ENCODE measurements around the gene PLEKHG5. TPM values are rescaled to one million over a fixed set of nuclear protein-coding genes. Genes with fewer than 3 reads are reported as not detected.

The PLEKHG5 gene
- total RNA-seq, 1 donor from 2014 or later, result 17.9 TPM

Other genes starting within 250 kb of the PLEKHG5 start
- not detected in 2 replicates for gene HES3, start 247.5 kb downstream of the PLEKHG5 start, total RNA-seq
- gene GPR153, start 230.6 kb downstream of the PLEKHG5 start, total RNA-seq, result 1.7 and 3.0 TPM in 2 replicates
- gene ACOT7, start 97.9 kb downstream of the PLEKHG5 start, total RNA-seq, result 10.7 and 25.1 TPM in 2 replicates
- gene HES2, start 71.7 kb downstream of the PLEKHG5 start, total RNA-seq, result 7.3 and 19.8 TPM in 2 replicates
- 0.20 and 0.65 TPM in 2 replicates for gene ESPN, start 66.9 kb downstream of the PLEKHG5 start, total RNA-seq
- gene TNFRSF25, start 25.5 kb downstream of the PLEKHG5 start, total RNA-seq, result 3.3 and 5.2 TPM in 2 replicates
- gene NOL9, start 62.8 kb upstream of the PLEKHG5 start, total RNA-seq, result 12.9 and 15.1 TPM in 2 replicates
- gene TAS1R1, start 63.6 kb upstream of the PLEKHG5 start, total RNA-seq, result not detected in 2 replicates
- 7.4 and 10.7 TPM in 2 replicates for gene ZBTB48, start 88.3 kb upstream of the PLEKHG5 start, total RNA-seq
- 12.4 and 18.3 TPM in 2 replicates for gene KLHL21, start 111.2 kb upstream of the PLEKHG5 start, total RNA-seq
- gene PHF13, start 122.1 kb upstream of the PLEKHG5 start, total RNA-seq, result 7.7 and 7.8 TPM in 2 replicates
- gene THAP3, start 133.2 kb upstream of the PLEKHG5 start, total RNA-seq, result 13.5 and 19.8 TPM in 2 replicates
- gene DNAJC11, start 210.1 kb upstream of the PLEKHG5 start, total RNA-seq, result 32.5 and 41.1 TPM in 2 replicates

Measured in lung microvascular endothelial cell (primary cell).